Ishikawa (cell line): ENCODE data around the gene SNX11.
A peak's percentile ranks its signal among the peaks of the same experiment; 100 is the strongest.

Source experiments
- CEBPB ChIP-seq: IDR thresholded peaks from 2 replicates; pipeline ENCODE4 v1.6.1; 2012
- CREB1 ChIP-seq: IDR thresholded peaks from 2 replicates; pipeline ENCODE4 v1.6.1; 2012; ENCODE audit warnings: low read depth
- EGR1 ChIP-seq: IDR thresholded peaks from 2 replicates; pipeline ENCODE4 v1.6.1; 2012
- EP300 ChIP-seq: IDR thresholded peaks from 2 replicates; pipeline ENCODE4 v1.6.1; 2012; ENCODE audit warnings: borderline replicate concordance
- FOXM1 ChIP-seq: IDR thresholded peaks from 2 replicates; pipeline ENCODE4 v1.6.1; 2012; ENCODE audit warnings: low read depth, borderline replicate concordance
- MAX ChIP-seq: IDR thresholded peaks from 2 replicates; pipeline ENCODE4 v1.6.1; 2012
- NFIC ChIP-seq: IDR thresholded peaks from 2 replicates; pipeline ENCODE4 v1.6.1; 2012
- RAD21 ChIP-seq: IDR thresholded peaks from 2 replicates; pipeline ENCODE4 v1.6.1; 2012; ENCODE audit warnings: low read depth
- REST ChIP-seq: IDR thresholded peaks from 2 replicates; pipeline ENCODE4 v1.6.1; 2012; ENCODE audit warnings: low read depth, mild to moderate bottlenecking
- TAF1 ChIP-seq: IDR thresholded peaks from 2 replicates; pipeline ENCODE4 v1.6.1; 2012; ENCODE audit warnings: low read depth, mild to moderate bottlenecking
- TCF12 ChIP-seq: IDR thresholded peaks from 2 replicates; pipeline ENCODE4 v1.6.1; 2012; ENCODE audit warnings: low read depth
- TEAD4 ChIP-seq: IDR thresholded peaks from 2 replicates; pipeline ENCODE4 v1.6.1; 2012
- USF1 ChIP-seq: IDR thresholded peaks from 2 replicates; pipeline ENCODE4 v1.6.1; 2012
- YY1 ChIP-seq: IDR thresholded peaks from 2 replicates; pipeline ENCODE4 v1.6.1; 2012; ENCODE audit warnings: low read depth
- ZBTB7A ChIP-seq: IDR thresholded peaks from 2 replicates; pipeline ENCODE4 v1.6.1; 2012; ENCODE audit warnings: low read depth

The SNX11 gene

GRCh38 chr17:48149787-48150463 is 42.4 kb downstream of the SNX11 start:
- no peak for TF ChIP-seq TCF12
- TF ChIP-seq TAF1 = no peak
- TF ChIP-seq CEBPB = no peak
- no peak for TF ChIP-seq CREB1
- no peak for TF ChIP-seq EGR1
- TF ChIP-seq REST = no peak
- TF ChIP-seq FOXM1 = no peak
- no peak for TF ChIP-seq NFIC
- TF ChIP-seq TEAD4 = no peak
- TF ChIP-seq EP300 = no peak
- no peak for TF ChIP-seq RAD21
- no peak for TF ChIP-seq ZBTB7A
- TF ChIP-seq YY1 = no peak
- no peak for TF ChIP-seq MAX
- no peak for TF ChIP-seq USF1

GRCh38 chr17:48150597-48151001 is 43.0 kb downstream of the SNX11 start:
- no peak for TF ChIP-seq MAX
- no peak for TF ChIP-seq TAF1
- TF ChIP-seq CREB1 = no peak
- no peak for TF ChIP-seq EP300
- no peak for TF ChIP-seq FOXM1
- TF ChIP-seq TCF12 = no peak
- TF ChIP-seq USF1 = no peak
- TF ChIP-seq EGR1 = no peak
- no peak for TF ChIP-seq CEBPB
- TF ChIP-seq TEAD4 = no peak
- TF ChIP-seq YY1 = no peak
- TF ChIP-seq RAD21 = no peak
- TF ChIP-seq NFIC = no peak
- TF ChIP-seq ZBTB7A = no peak

- TF ChIP-seq TEAD4 = no peak
These were observed 43.7 kb downstream of the SNX11 start for GRCh38 chr17:48151220-48151619.

GRCh38 chr17:48152289-48152688 is 44.7 kb downstream of the SNX11 start:
- TF ChIP-seq NFIC (no peak), FOXM1 (no peak), ZBTB7A (no peak), CEBPB (no peak), REST (no peak), EP300 (no peak), MAX (no peak), TCF12 (no peak), RAD21 (no peak), YY1 (no peak), EGR1 (no peak), TEAD4 (no peak), CREB1 (no peak)

GRCh38 chr17:48153691-48154358 is 46.3 kb downstream of the SNX11 start:
- TF ChIP-seq CEBPB (no peak), NFIC (no peak), TCF12 (no peak), CREB1 (no peak), REST (no peak), YY1 (no peak), TEAD4 (no peak), TAF1 (no peak), RAD21 (peak; percentile 74), ZBTB7A (no peak), FOXM1 (no peak), USF1 (peak; percentile 12; the same call in 1 of the 2 replicates), MAX (no peak), EP300 (no peak), EGR1 (no peak)
